K562 (cell line): ENCODE results near the gene CENPU. TPM values are rescaled to one million over a fixed set of nuclear protein-coding genes. Genes with fewer than 3 reads are reported as not detected.

ENCODE experiments used
- ARID3B ChIP-seq: fragments of 250-450 bp; sonication (Bioruptor Pico); IDR thresholded peaks from 2 replicates; pipeline ENCODE4 v1.4.0; 2020; ENCODE audit warnings: borderline replicate concordance
- CEBPB ChIP-seq: fragments of 450-650 bp; IDR thresholded peaks from 2 replicates; pipeline ENCODE4 v1.6.1; 2016; ENCODE audit warnings: missing genetic modification characterization, missing compliant biosample characterization
- CEBPG ChIP-seq, 3 experiments: fragments of 200-800 bp in 1 of 3; sonication (Bioruptor generic) in 1 of 3; sonication (generic) in 1 of 3; formaldehyde crosslinking in 1 of 3; IDR thresholded peaks in 2 of 3; conservative IDR thresholded peaks in 1 of 3; 2 replicates each; pipeline versions ENCODE4 v1.6.1 to v1.8.0; 2016 to 2022; ENCODE audit warnings: missing compliant biosample characterization in 2 of 3, missing genetic modification characterization in 2 of 3, mild to moderate bottlenecking in 1 of 3, missing genetic modification reagents in 1 of 3
- CREB1 ChIP-seq, 2 experiments: sonication (generic) in 1 of 2; formaldehyde crosslinking in 1 of 2; IDR thresholded peaks; 2 replicates each; pipeline versions ENCODE4 v1.6.1 to v1.8.0; 2012 to 2022; ENCODE audit warnings: inconsistent platforms in 1 of 2, mild to moderate bottlenecking in 1 of 2, missing genetic modification reagents in 1 of 2, moderate library complexity in 1 of 2
- CREM ChIP-seq: IDR thresholded peaks from 2 replicates; pipeline ENCODE4 v1.6.1; 2014; ENCODE audit warnings: antibody characterized with exemption, low read depth
- GABPB1 ChIP-seq: sonication (generic); formaldehyde crosslinking; IDR thresholded peaks from 2 replicates; pipeline ENCODE4 v1.8.0; 2022; ENCODE audit warnings: mild to moderate bottlenecking, missing genetic modification reagents
- GATAD2B ChIP-seq: fragments of 450-650 bp; IDR thresholded peaks from 2 replicates; pipeline ENCODE4 v1.6.1; 2017; ENCODE audit warnings: mild to moderate bottlenecking, borderline replicate concordance
- HCFC1 ChIP-seq: IDR thresholded peaks from 2 replicates; pipeline ENCODE4 v1.6.1; 2012; ENCODE audit warnings: low read depth, low read length, improper control_type of control experiment
- HMBOX1 ChIP-seq: sonication (generic); IDR thresholded peaks from 2 replicates; pipeline ENCODE4 v1.6.1; 2016
- JUNB ChIP-seq: fragments of 450-650 bp; formaldehyde crosslinking; conservative IDR thresholded peaks from 2 replicates; pipeline ENCODE4 v1.4.0; 2020; ENCODE audit warnings: mild to moderate bottlenecking
- KHSRP ChIP-seq: fragments of 450-650 bp; IDR thresholded peaks from 2 replicates; pipeline ENCODE4 v1.6.1; 2017
- L3MBTL2 ChIP-seq: fragments of 450-650 bp; IDR thresholded peaks from 2 replicates; pipeline ENCODE4 v1.6.1; 2016; ENCODE audit warnings: mild to moderate bottlenecking, moderate library complexity
- MTA1 ChIP-seq: fragments of 450-650 bp; IDR thresholded peaks from 2 replicates; pipeline ENCODE4 v1.6.1; 2017; ENCODE audit warnings: borderline replicate concordance
- NFYB ChIP-seq: IDR thresholded peaks from 2 replicates; pipeline ENCODE4 v1.6.1; 2011; ENCODE audit warnings: mild to moderate bottlenecking, moderate library complexity; ENCODE audit not compliant: insufficient read length; ENCODE audit errors: extremely low read depth
- PCBP1 ChIP-seq: fragments of 200-400 bp; formaldehyde crosslinking; IDR thresholded peaks from 2 replicates; pipeline ENCODE4 v1.6.1; 2018; ENCODE audit warnings: mild to moderate bottlenecking, low read depth, low read length; ENCODE audit not compliant: poor library complexity, severe bottlenecking
- POLR2AphosphoS5 ChIP-seq: IDR thresholded peaks from 2 replicates; pipeline ENCODE4 v1.6.1; 2011; ENCODE audit warnings: mild to moderate bottlenecking, low read depth, low read length, moderate library complexity; ENCODE audit not compliant: control insufficient read depth, insufficient read depth
- SIX5 ChIP-seq, 2 experiments: IDR thresholded peaks; 2 replicates each; pipeline ENCODE4 v1.6.1; 2011; ENCODE audit warnings: low read length in 2 of 2, borderline replicate concordance in 1 of 2, low read depth in 1 of 2, mild to moderate bottlenecking in 1 of 2, moderate library complexity in 1 of 2; ENCODE audit not compliant: insufficient read depth in 1 of 2
- SMARCC2 ChIP-seq: fragments of 450-650 bp; IDR thresholded peaks from 2 replicates; pipeline ENCODE4 v1.6.1; 2017; ENCODE audit warnings: antibody characterized with exemption, moderate library complexity, mild to moderate bottlenecking, low read depth
- U2AF1 ChIP-seq: fragments of 200-400 bp; formaldehyde crosslinking; optimal IDR thresholded peaks from 2 replicates; pipeline ENCODE3; 2017; ENCODE audit warnings: mild to moderate bottlenecking, low read depth, low read length, moderate library complexity
- YY1 ChIP-seq, 3 experiments: IDR thresholded peaks; 2 replicates each; pipeline ENCODE4 v1.6.1; 2011; ENCODE audit warnings: low read length in 2 of 3, mild to moderate bottlenecking in 2 of 3, moderate library complexity in 2 of 3, borderline replicate concordance in 1 of 3, control low read depth in 1 of 3, low read depth in 1 of 3; ENCODE audit not compliant: insufficient read depth in 3 of 3, insufficient replicate concordance in 2 of 3, control insufficient read depth in 1 of 3, insufficient read length in 1 of 3; ENCODE audit errors: extremely low read depth in 1 of 3
- ZFP30 ChIP-seq: fragments of 250-450 bp; sonication (Bioruptor Pico); IDR thresholded peaks from 2 replicates; pipeline ENCODE4 v1.8.0; 2022; ENCODE audit warnings: moderate library complexity, mild to moderate bottlenecking, inconsistent platforms, borderline replicate concordance
- ZNF174 ChIP-seq: fragments of 250-450 bp; sonication (Bioruptor Pico); IDR thresholded peaks from 2 replicates; pipeline ENCODE4 v1.4.0; 2020; ENCODE audit warnings: mild to moderate bottlenecking
- ZNF445 ChIP-seq: fragments of 250-450 bp; sonication (Bioruptor Pico); IDR thresholded peaks from 2 replicates; pipeline ENCODE4 v1.4.0; 2020; ENCODE audit warnings: low read depth, mild to moderate bottlenecking, moderate library complexity
- ZNF695 ChIP-seq: fragments of 450-650 bp; formaldehyde crosslinking; IDR thresholded peaks from 2 replicates; pipeline ENCODE4 v1.4.0; 2020; ENCODE audit warnings: mild to moderate bottlenecking, moderate library complexity
- ZNF699 ChIP-seq: fragments of 250-450 bp; sonication (Bioruptor Pico); IDR thresholded peaks from 2 replicates; pipeline ENCODE4 v1.8.0; 2021; ENCODE audit warnings: mild to moderate bottlenecking, moderate library complexity; ENCODE audit not compliant: insufficient replicate concordance
- polyA plus RNA-seq, 8 experiments: library from polyadenylated mRNA; depleted of rRNA in 4 of 8; stranded (reverse) in 5 of 8; unstranded in 3 of 8; fragments of >200 nt; fragmentation: Nextera tagmentation in 2 of 8; fragmentation: Illumina TruSeq in 1 of 8; extraction: Ambion mirVana in 2 of 8; extraction: Trizol in 1 of 8; gene quantifications; 2 replicates each; pipeline versions ENCODE4 v1.2.1 to v1.2.3, GENCODE V29; 2011 to 2014; ENCODE audit warnings: inconsistent platforms in 1 of 8, missing spikeins in 1 of 8
- total RNA-seq, 7 experiments: library from RNA; depleted of rRNA in 6 of 7; stranded (reverse); fragments of >200 nt in 6 of 7; fragmentation: Illumina TruSeq in 2 of 7; extraction: Trizol in 2 of 7; gene quantifications; 2 replicates each; pipeline versions ENCODE4 v1.2.1 to v1.2.3, GENCODE V29; 2011 to 2021; ENCODE audit warnings: low replicate concordance in 1 of 7

Gene CENPU
- total and polyA plus RNA-seq, 9 of the 15 experiments (the other 6 are each of a cell fraction or from before 2014, with no cell fraction given): 39.4 to 98.7 (median 84.3) TPM

- no peak for TF ChIP-seq ZFP30 (CRISPR knock-in tag)
- TF ChIP-seq SIX5 (IDR thresholded peaks at IDR 0.05; ENCODE audit: borderline replicate concordance in 1 of 2, insufficient read depth in 1 of 2, low read depth in 1 of 2, low read length in 2 of 2): peak; percentile 60 to 63
- TF ChIP-seq ZNF174 (CRISPR knock-in tag): no peak
- TF ChIP-seq SMARCC2: no peak
- TF ChIP-seq GATAD2B: 0 out of 2 replicates have a peak, but pooled peaks have one; percentile 29
- TF ChIP-seq HMBOX1: no peak
- peak; percentile 85 for TF ChIP-seq CEBPB (tag)
- no peak for TF ChIP-seq PCBP1
- TF ChIP-seq JUNB (CRISPR knock-in tag): no peak
- no peak for TF ChIP-seq POLR2AphosphoS5
- no peak for TF ChIP-seq ARID3B
- peak in 1 of 3 experiments; percentile 18 for TF ChIP-seq YY1 (IDR thresholded peaks at IDR 0.05; ENCODE audit: borderline replicate concordance in 1 of 3, control insufficient read depth in 1 of 3, extremely low read depth in 1 of 3, insufficient read depth in 3 of 3, insufficient read length in 1 of 3, insufficient replicate concordance in 2 of 3, low read depth in 1 of 3, low read length in 2 of 3)
- peak; percentile 47 for TF ChIP-seq NFYB
- TF ChIP-seq L3MBTL2: no peak
- no peak for TF ChIP-seq ZNF695 (CRISPR knock-in tag)
- TF ChIP-seq CEBPG (CRISPR knock-in tag; IDR thresholded peaks at IDR 0.05): no peak
- TF ChIP-seq CEBPG (tag; conservative IDR thresholded peaks at IDR 0.05 in 1 of 2, IDR thresholded peaks at IDR 0.05 in 1 of 2): peak; percentile 45 to 91; a peak in 2 of 4 replicates
- TF ChIP-seq ZNF699 (CRISPR knock-in tag): no peak
- 0 out of 2 replicates have a peak, but pooled peaks have one; percentile 25 for TF ChIP-seq GABPB1
- TF ChIP-seq CREB1 (IDR thresholded peaks at IDR 0.05): no peak
- TF ChIP-seq CREB1 (CRISPR knock-in tag; IDR thresholded peaks at IDR 0.05): peak; percentile 22; the same call in 1 of the 2 replicates
- TF ChIP-seq U2AF1: no peak
- TF ChIP-seq MTA1: no peak
- TF ChIP-seq CREM: peak; percentile 35; the same call in 1 of the 2 replicates
- TF ChIP-seq ZNF445 (CRISPR knock-in tag): no peak
- TF ChIP-seq HCFC1: peak; percentile 86
- no peak for TF ChIP-seq KHSRP
These were observed 69.3 kb downstream of the CENPU start (continued) for GRCh38 chr4:184664445-184665210.
